Activated CD8-positive, alpha-beta T cell treated with anti-CD3 and anti-CD28 coated beads for 36 hours (primary cell): ENCODE measurements around the gene SP6. TPM values are rescaled to one million over a fixed set of nuclear protein-coding genes. Genes with fewer than 3 reads are reported as not detected.
A peak's percentile ranks its signal among the peaks of the same experiment; 100 is the strongest.

Source experiments
- ATAC-seq: fragments of 200-7000 bp; cut with Tn5 transposase; one replicate; pipeline ENCODE4 v1.10.0; 2021; ENCODE audit warnings: mild to moderate bottlenecking, moderate library complexity
- CTCF ChIA-PET: fragments of 350-600 bp; sonication (Branson Sonifier 250); formaldehyde crosslinking; loops from one replicate; lab custom pipeline; 2021; ENCODE audit warnings: antibody characterized with exemption; lab: Charles Lee
- POLR2A ChIA-PET: fragments of 350-600 bp; sonication (Branson Sonifier 250); formaldehyde crosslinking; loops from one replicate; lab custom pipeline; 2021; ENCODE audit warnings: antibody characterized with exemption; lab: Charles Lee
- DNase-seq: peaks from one replicate; pipeline ENCODE4 v3.0.0-alpha.2; 2020
- H3K27ac Mint-ChIP-seq: one replicate; pipeline ENCODE4 v1.8.0; 2021; ENCODE audit warnings: mild to moderate bottlenecking, mixed read lengths
- H3K27me3 Mint-ChIP-seq: one replicate; pipeline ENCODE4 v1.8.0; 2021; ENCODE audit warnings: mixed read lengths
- H3K36me3 Mint-ChIP-seq: one replicate; pipeline ENCODE4 v1.8.0; 2021; ENCODE audit warnings: low read depth, mixed read lengths
- H3K4me1 Mint-ChIP-seq: one replicate; pipeline ENCODE4 v1.8.0; 2021; ENCODE audit warnings: low read depth, mixed read lengths
- H3K4me3 Mint-ChIP-seq: one replicate; pipeline ENCODE4 v1.8.0; 2021; ENCODE audit warnings: mild to moderate bottlenecking, moderate library complexity, mixed read lengths
- H3K9me3 Mint-ChIP-seq: one replicate; pipeline ENCODE4 v1.8.0; 2021; ENCODE audit warnings: mixed read lengths
- intact Hi-C: fragments of 100-400 bp; cut with micrococcal nuclease; formaldehyde crosslinking; loops from one replicate; pipeline ENCODE4 v1.10.0; 2022
- total RNA-seq, 2 experiments: library from RNA; stranded (reverse); gene quantifications; one replicate each; pipeline ENCODE4 v1.2.3, GENCODE V29; 2021
- TF ChIP-seq, protein P1 (sequence below): fragments of 200-600 bp; IDR thresholded peaks from one replicate; pipeline ENCODE4 v1.8.0; 2022; ENCODE audit warnings: antibody characterized with exemption, mild to moderate bottlenecking

Gene SP6
- total RNA-seq, 2 experiments from 2014 or later: 0.13 to 0.18 TPM

DNA sequence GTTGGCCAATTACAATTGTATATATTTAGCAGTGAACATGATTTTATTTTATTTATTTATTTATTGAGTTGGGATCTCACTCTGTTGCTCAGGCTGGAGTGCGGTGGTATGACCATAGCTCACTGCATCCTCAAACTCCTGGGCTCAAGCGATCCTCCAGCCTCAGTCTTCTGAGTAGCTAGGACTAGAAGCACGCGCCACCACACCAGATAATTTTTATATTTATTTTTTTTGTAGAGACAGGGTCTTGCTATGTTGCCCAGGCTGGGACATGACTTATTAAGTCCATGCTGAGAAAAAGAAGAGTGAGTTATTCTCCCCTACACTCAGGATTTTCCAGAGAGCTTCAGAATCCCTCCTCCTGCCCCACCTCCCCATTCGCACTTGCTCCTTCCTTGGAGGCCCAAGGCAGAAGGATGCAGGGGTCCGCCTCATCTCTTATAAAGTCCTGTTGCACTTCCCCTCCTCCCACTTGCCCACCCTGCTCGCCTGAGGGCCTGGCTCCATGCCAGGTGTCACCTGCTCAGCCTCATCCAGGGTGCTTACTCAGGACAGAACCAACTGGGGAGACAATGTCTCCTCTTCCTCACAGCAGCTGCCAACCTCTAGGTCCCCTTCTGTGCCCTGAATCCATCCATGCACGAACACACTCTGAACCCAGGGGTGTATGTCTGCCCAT lies 29.0 kb upstream of the SP6 start:
- ATAC-seq: no peak
- Mint-ChIP-seq H3K9me3 (no peaks in the 10 kb centered on the region), H3K27ac (no peak overlapping the region), H3K27me3 (peaks cover 15% of the 10 kb centered on the region), H3K4me3 (no peak overlapping the region), H3K4me1 (peaks cover 18% of the 10 kb centered on the region), H3K36me3 (no peaks in the 10 kb centered on the region)
- DNase-seq: no peak
- TF ChIP-seq, protein P1, sequence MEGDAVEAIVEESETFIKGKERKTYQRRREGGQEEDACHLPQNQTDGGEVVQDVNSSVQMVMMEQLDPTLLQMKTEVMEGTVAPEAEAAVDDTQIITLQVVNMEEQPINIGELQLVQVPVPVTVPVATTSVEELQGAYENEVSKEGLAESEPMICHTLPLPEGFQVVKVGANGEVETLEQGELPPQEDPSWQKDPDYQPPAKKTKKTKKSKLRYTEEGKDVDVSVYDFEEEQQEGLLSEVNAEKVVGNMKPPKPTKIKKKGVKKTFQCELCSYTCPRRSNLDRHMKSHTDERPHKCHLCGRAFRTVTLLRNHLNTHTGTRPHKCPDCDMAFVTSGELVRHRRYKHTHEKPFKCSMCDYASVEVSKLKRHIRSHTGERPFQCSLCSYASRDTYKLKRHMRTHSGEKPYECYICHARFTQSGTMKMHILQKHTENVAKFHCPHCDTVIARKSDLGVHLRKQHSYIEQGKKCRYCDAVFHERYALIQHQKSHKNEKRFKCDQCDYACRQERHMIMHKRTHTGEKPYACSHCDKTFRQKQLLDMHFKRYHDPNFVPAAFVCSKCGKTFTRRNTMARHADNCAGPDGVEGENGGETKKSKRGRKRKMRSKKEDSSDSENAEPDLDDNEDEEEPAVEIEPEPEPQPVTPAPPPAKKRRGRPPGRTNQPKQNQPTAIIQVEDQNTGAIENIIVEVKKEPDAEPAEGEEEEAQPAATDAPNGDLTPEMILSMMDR: no peak
- intact Hi-C loops: no loop called here
- CTCF ChIA-PET: interaction anchor here (2.1 to 18.8 kb wide), 2 partner anchors 9 to 36 kb away, joined by 10 to 586 read pairs; partner anchors contain the start of genes SCRN2 and SP6
- POLR2A ChIA-PET: interaction anchor here (0.9 to 1.4 kb wide), 3 partner anchors 11 to 30 kb away, joined by 3 to 4 read pairs (median 3); no protein-coding TSS in a partner anchor

DNA sequence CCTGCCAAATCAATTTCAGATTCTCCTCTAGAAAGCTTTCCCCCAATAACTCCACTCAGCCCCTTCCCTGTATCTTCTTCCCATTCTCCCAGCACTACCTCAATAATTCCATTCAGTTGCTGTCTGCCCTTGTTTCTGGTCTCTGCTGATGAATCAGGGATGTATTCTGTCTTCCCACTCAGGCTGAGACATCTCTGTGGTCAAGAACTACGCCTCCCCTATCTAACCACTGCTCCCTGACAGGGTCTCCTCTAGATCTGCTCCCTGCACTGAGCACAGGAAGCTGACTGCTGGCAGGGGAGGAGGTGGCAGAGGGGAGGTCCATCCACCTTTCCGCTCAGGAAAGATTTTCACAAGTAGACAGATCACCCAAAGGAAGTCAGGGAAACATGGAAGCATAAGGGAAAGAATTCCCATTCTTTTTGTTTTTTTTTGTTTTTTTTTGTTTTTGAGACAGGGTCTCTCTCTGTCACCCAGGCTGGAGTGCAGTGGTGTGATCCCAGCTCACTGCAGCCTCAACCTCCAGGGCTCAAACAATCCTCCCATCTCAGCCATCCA lies 28.1 kb upstream of the SP6 start:
- Mint-ChIP-seq H3K4me3 (no peak overlapping the region), H3K4me1 (peaks cover 12% of the 10 kb centered on the region), H3K9me3 (no peaks in the 10 kb centered on the region), H3K36me3 (no peaks in the 10 kb centered on the region), H3K27me3 (peaks cover 17% of the 10 kb centered on the region), H3K27ac (no peak overlapping the region)
- TF ChIP-seq, protein P1: no peak
- peak; percentile 65 for ATAC-seq
- DNase-seq: peak; percentile 17
- ChIA-PET POLR2A (interaction anchor here (0.9 to 1.4 kb wide), 3 partner anchors 12 to 29 kb away, joined by 3 to 4 read pairs (median 3); no protein-coding TSS in a partner anchor), CTCF (interaction anchor here (2.1 to 18.8 kb wide), 2 partner anchors 10 to 35 kb away, joined by 10 to 586 read pairs; partner anchors contain the start of genes SCRN2 and SP6)
- intact Hi-C loops: no loop called here

DNA sequence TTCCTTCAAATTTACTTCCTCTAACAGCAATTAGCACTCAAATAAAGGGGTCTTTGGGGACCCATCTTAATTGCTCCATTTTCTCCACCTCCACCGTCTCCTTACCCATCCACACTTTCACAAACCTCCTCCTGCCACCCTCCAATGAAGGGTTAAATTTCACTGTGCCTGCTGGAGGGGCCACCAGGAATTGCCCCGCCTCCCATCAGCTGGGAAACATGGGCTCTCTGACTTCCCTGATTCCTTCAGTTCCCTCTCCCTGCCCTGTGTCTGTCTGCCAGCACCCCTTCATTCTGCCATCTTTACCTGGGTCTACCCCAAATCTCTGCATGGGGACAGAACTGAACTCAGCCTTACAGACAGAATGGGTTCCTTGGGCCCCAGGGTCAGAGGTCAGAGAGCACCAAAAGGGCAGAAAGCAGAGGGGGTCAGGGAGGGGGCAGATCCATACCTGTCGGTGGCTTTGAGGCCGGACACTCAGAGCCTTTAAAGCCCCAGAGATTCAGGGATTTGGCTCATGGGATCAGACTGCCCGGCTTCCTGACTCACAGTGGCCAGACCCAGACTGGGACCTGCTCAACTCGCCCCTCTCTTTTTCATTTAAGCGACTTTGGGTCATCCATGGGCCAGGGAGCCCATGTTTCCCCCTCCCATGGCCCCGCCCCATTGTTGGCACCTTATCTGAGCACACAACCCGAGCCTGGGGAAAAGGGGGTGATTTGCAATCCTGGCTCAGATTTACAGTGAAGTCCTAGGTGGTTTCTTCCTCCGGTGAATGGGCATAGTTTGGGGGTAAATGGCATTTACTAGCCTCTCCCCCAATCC lies 27.5 kb upstream of the SP6 start:
- H3K27me3 Mint-ChIP-seq: peaks cover 18% of the 10 kb centered on the region
- POLR2A ChIA-PET: interaction anchor here (1.2 kb wide), 1 partner anchor 13 kb away, joined by 4 read pairs; no protein-coding TSS in a partner anchor
- TF ChIP-seq, protein P1: no peak

DNA sequence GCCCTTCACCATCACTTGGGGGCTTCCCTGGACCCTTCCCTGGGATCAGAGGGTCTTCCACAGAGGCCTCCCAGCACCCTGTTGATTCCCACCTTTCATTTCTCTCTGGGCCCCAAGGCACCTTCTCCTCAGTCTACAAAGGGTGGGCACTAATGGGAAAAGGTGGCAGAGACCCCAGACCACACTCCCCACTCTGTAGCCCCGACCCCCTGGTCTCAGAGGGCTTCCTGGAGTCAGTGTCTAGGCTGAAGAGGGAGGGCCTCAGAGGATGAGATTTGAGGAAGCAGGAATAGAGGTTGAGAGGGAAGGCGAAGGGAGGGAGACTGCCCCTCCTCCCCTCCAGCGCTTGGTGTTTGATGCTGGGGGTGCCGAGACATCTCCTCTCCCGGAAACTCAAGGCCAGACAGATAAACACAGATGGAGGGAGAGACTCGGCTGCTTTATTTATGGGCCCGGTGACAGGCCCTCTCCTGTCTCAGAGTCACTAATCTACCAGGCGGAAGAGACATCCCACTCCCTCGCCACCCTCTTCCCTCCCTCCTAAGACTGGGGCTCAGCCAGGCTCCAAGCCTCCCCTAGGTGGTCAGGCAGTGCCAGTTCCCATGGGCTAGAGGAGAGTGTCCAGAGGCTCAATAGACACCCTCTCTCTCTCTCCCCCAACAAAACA lies 26.5 kb upstream of the SP6 start:
- intact Hi-C loops: no loop called here
- DNase-seq (no peak), ATAC-seq (no peak)
- H3K9me3 Mint-ChIP-seq: no peaks in the 10 kb centered on the region
- H3K4me1 Mint-ChIP-seq: peaks cover 5% of the 10 kb centered on the region
- no peaks in the 10 kb centered on the region for H3K36me3 Mint-ChIP-seq
- ChIA-PET POLR2A (no interaction called here), CTCF (interaction anchor here (18.8 kb wide), 1 partner anchor 34 kb away, joined by 586 read pairs; the partner anchor contains the start of genes SCRN2 and SP6)
- H3K27me3 Mint-ChIP-seq: peaks cover 22% of the 10 kb centered on the region
- TF ChIP-seq, protein P1: no peak
- H3K27ac Mint-ChIP-seq: no peak overlapping the region
- H3K4me3 Mint-ChIP-seq: no peak overlapping the region

More for the DNA sequence above, 27.5 kb upstream of the SP6 start:
- no peaks in the 10 kb centered on the region for H3K9me3 Mint-ChIP-seq
- H3K4me3 Mint-ChIP-seq: no peak overlapping the region
- no peaks in the 10 kb centered on the region for H3K36me3 Mint-ChIP-seq
- H3K4me1 Mint-ChIP-seq: peaks cover 12% of the 10 kb centered on the region
- H3K27ac Mint-ChIP-seq: peak overlapping the region; percentile 25
- intact Hi-C loops: no loop called here
- ATAC-seq (no peak), DNase-seq (no peak)
- CTCF ChIA-PET: interaction anchor here (2.1 to 18.8 kb wide), 2 partner anchors 11 to 35 kb away, joined by 10 to 586 read pairs; partner anchors contain the start of genes SCRN2 and SP6
